Muscle layer of duodenum (tissue), 2 donors: ENCODE results near the gene RBMX2.
"Not testable (repeated sequence)": the region's sequence is repeated elsewhere in the genome, so short reads cannot be mapped to it uniquely, and the experiment has no call there.

ENCODE experiments used
- H3K27ac ChIP-seq: one replicate; pipeline ENCODE4 v1.7.0; 2013; ENCODE audit warnings: mild to moderate bottlenecking, low read length
- H3K27me3 ChIP-seq: one replicate; pipeline ENCODE4 v1.7.0; 2013; ENCODE audit warnings: low read depth, mild to moderate bottlenecking, control low read depth, low read length
- H3K36me3 ChIP-seq, 2 donors: one replicate each; pipeline ENCODE4 v1.7.0; 2013; ENCODE audit warnings: low read length in 2 of 2, control low read depth in 1 of 2, mild to moderate bottlenecking in 1 of 2; ENCODE audit not compliant: insufficient read depth in 2 of 2, control insufficient read depth in 1 of 2
- H3K4me1 ChIP-seq, 2 donors: one replicate each; pipeline ENCODE4 v1.7.0; 2013; ENCODE audit warnings: low read length in 2 of 2, mild to moderate bottlenecking in 2 of 2, control low read depth in 1 of 2, moderate library complexity in 1 of 2; ENCODE audit not compliant: insufficient read depth in 2 of 2, control insufficient read depth in 1 of 2
- H3K4me3 ChIP-seq, 2 donors: one replicate each; pipeline ENCODE4 v1.7.0; 2013; ENCODE audit warnings: low read length in 2 of 2, low read depth in 1 of 2, mild to moderate bottlenecking in 1 of 2
- H3K9me3 ChIP-seq, 2 donors: one replicate each; pipeline ENCODE4 v1.7.0; 2013; ENCODE audit warnings: low read length in 2 of 2, control low read depth in 1 of 2, mild to moderate bottlenecking in 1 of 2; ENCODE audit not compliant: control insufficient read depth in 1 of 2
- donor health status: healthy.

RBMX2 gene, protein sequence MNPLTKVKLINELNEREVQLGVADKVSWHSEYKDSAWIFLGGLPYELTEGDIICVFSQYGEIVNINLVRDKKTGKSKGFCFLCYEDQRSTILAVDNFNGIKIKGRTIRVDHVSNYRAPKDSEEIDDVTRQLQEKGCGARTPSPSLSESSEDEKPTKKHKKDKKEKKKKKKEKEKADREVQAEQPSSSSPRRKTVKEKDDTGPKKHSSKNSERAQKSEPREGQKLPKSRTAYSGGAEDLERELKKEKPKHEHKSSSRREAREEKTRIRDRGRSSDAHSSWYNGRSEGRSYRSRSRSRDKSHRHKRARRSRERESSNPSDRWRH

DNA sequence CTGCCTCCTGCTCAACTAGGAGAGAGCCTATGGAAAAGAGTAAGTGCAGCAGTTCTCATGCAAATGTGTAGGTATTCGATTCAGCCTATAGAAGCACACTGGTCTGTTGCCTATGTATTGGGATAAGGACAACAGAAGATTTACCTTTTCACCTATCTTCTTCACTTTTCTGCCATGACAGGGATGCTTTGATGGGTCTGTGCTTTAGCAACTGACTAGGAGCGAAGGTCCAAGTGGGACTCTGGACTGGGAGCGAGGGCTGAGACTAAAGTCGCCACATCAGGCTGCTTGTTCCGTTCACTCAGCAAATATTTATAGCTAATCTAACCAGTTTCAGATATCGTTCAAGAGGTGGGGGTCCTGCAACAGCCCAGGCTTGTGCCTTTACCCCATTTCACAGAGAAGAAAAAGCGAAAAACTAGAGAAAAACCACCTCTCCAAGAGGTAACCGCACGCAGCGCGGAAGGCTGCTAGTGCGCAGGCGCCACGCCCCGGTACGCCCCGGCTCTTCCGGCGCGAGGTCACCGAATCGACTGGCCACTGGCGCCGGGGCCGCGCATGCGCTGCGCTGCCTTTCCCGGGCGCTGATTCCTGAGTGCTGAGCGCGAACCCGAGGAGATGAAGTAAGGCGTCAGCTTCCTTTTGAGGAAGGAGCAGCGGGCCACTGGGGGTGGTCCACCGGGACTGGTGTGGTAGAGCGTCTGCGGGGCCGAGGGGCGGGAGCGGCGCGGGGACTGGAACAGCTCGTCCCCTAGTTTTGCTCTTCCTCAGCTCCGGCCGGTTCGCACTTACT, at the start of gene RBMX2:
TSS of gene RBMX2 (plus strand) at position 573 of the 793 bp plus-strand sequence. CDS start at position 619, 46 bp downstream.
- no peaks in the 10 kb centered on the region for H3K27me3 ChIP-seq
- H3K9me3 ChIP-seq, result no peaks in the 10 kb centered on the region
- peak within 1 kb of the TSS; percentile 75 to 90 for H3K4me3 ChIP-seq
- H3K36me3 ChIP-seq, result peaks cover 3 to 10% of the 10 kb centered on the region in 2 donors
- peak within 1 kb of the TSS; percentile 77 for H3K27ac ChIP-seq
- peaks cover 0 to 15% of the 10 kb centered on the region in 2 donors for H3K4me1 ChIP-seq

DNA sequence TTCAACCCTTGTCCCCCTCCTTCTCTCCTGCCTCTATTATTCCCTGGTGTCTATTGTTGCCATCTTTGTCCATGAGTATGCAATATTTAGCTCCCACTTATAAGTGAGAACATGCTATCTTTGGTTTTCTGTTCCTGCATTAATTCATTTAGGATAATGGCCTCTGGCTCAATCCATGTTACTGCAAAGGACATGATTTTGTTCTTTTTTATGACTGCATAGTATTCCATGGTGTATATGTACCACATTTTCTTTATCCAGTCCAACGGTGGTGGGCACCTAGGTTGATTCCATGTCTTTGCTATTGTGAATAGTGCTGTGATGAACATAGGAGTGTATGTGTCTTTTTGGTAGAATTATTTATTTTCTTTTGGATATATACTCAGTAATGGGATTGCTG, 49.7 kb upstream of the RBMX2 start:
- not testable (repeated sequence) for H3K4me1 ChIP-seq, H3K4me3 ChIP-seq, H3K9me3 ChIP-seq

DNA sequence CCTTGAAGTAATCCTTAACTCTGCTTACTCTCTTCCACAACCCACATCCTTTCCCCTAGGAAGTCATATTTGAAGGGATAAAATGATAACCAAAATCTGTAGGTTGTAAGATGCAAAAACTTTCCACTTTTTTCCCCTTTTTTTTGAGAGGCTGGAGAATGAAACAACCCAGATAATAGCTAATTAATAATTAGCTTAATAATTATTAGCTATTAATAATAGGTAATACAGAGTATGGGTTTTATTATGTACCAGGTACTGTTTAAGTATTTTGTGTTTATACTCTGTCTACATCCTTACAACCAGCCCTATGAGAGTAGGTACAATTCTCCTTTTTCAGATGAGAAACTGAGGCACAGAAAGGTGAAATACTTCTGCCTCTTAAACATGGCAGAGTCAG, 25.7 kb upstream of the RBMX2 start:
- Histone ChIP-seq H3K4me1 (no peaks in the 10 kb centered on the region), H3K27me3 (no peaks in the 10 kb centered on the region), H3K27ac (no peak overlapping the region), H3K9me3 (no peaks in the 10 kb centered on the region), H3K4me3 (no peak overlapping the region), H3K36me3 (peaks cover 0 to 8% of the 10 kb centered on the region in 2 donors)

More for the DNA sequence above, 49.7 kb upstream of the RBMX2 start:
- H3K36me3 ChIP-seq, H3K27me3 ChIP-seq, H3K27ac ChIP-seq: not testable (repeated sequence)

DNA sequence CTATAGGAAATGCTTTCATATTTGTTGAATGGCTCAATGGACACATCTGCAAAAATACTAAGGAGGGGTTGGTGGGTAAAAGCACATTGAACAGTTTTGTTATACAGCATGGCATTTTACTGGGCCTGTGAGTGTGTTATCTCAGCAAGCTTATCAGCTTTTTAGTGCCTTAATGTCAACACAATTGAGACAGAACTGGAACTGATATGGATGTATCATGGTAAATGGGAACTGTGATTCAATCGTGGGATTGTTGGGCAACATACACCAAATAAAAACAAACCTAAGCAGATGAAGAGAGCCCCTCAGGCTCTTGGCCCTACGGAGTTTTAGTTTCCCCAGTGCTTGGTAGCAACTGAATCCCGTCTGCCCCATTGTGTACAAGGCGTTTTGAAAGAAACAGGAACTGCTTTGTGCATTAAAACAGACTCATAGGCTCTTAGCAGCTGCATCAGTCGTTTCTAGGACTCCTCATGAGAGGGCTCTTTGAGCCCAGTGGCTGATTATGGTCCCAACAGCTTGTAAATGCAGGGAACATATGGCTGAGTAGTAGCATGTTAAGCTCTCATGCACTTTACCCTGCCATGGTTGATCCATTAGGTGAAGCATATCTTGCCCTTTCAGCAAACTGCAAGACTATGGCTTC, 23.6 kb upstream of the RBMX2 start:
- no peak overlapping the region for H3K4me3 ChIP-seq
- H3K27me3 ChIP-seq, result no peaks in the 10 kb centered on the region
- no peaks in the 10 kb centered on the region for H3K9me3 ChIP-seq
- no peak overlapping the region for H3K27ac ChIP-seq
- no peaks in the 10 kb centered on the region for H3K36me3 ChIP-seq
- H3K4me1 ChIP-seq, result no peaks in the 10 kb centered on the region

DNA sequence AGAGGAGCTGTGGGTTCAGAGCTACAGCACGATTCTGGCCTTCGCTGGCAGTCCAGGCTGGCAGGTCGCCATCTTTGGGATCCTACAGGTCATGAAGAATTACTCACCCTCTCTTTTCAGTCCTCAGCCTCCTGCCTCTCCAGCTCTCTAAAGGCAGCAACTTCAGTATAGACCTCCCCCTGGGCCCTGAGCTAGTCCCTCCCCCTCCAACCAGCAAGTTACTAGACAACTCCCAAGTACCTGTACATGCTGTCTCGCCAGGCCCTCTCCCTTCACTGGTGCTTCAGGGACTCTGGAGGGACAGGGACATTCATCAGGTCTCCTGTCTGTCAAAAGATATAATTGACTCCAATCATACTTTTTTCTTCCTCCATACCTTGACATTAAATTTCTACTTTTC, 16.3 kb upstream of the RBMX2 start, which contains the start of gene GPR119:
TSS of gene GPR119 (minus strand) at position 155 of the 400 bp plus-strand sequence. CDS start 227 bp downstream, outside the sequence.
- no peaks in the 10 kb centered on the region for H3K9me3 ChIP-seq
- no peaks in the 10 kb centered on the region for H3K27me3 ChIP-seq
- H3K36me3 ChIP-seq, result no peaks in the 10 kb centered on the region
- H3K4me1 ChIP-seq, result no peaks in the 10 kb centered on the region
- no peak within 1 kb of the TSS for H3K4me3 ChIP-seq
- H3K27ac ChIP-seq, result no peak within 1 kb of the TSS

DNA sequence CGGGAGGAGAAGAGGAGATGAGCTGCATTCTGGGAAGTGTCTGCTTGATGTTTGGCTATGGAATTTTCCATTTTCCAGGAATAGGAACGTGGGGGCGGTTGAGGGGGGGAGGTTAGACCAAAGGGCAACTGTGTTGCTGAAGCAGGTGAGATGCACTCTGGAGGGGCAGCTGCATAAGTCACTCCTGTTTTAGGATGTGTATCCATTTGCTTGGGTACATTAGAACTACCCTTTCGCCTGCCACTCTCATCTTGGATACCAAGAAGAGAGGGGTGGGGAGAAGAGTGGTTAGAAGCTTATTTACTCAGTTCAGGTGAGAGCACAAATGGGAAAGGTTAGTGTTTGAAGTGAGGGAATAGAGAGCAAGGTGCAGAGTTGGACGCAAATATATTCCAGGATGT, 15.4 kb upstream of the RBMX2 start:
- no peaks in the 10 kb centered on the region for H3K27me3 ChIP-seq
- H3K27ac ChIP-seq, result no peak overlapping the region
- no peaks in the 10 kb centered on the region for H3K36me3 ChIP-seq
- H3K9me3 ChIP-seq, result no peaks in the 10 kb centered on the region
- H3K4me1 ChIP-seq, result no peaks in the 10 kb centered on the region
- H3K4me3 ChIP-seq, result no peak overlapping the region

DNA sequence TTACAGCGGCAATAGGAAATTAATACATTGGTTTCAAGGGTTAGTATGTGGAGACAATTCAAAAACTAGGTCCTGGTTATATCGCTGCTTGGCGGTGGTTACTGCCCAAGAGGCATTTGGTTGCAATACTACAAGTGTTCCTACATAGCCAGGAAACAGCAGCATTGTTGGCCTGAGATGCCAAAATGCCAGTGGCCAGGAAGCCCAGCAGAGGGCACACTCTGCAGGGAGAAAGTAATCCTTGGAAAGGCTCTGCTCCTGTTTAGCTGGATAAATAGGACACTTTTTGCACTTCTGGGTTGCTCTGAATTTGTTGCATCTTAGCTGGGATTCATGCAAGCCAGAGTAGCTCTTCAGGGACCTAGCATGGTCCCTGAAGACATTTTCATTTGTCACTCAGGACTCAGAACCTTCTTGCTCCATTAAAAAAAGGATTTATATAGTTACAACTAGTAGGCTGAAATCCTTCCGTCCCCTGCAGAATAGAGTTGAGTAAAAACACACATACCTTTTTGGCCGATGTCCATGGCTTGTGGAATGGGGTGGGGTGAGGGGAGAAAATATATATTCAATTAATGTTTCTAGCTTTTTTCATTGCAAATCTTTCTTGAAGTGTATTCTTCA, 8.2 kb upstream of the RBMX2 start:
- Histone ChIP-seq H3K4me3 (no peak overlapping the region), H3K36me3 (no peaks in the 10 kb centered on the region), H3K9me3 (no peaks in the 10 kb centered on the region), H3K27me3 (no peaks in the 10 kb centered on the region), H3K27ac (no peak overlapping the region), H3K4me1 (no peaks in the 10 kb centered on the region)

DNA sequence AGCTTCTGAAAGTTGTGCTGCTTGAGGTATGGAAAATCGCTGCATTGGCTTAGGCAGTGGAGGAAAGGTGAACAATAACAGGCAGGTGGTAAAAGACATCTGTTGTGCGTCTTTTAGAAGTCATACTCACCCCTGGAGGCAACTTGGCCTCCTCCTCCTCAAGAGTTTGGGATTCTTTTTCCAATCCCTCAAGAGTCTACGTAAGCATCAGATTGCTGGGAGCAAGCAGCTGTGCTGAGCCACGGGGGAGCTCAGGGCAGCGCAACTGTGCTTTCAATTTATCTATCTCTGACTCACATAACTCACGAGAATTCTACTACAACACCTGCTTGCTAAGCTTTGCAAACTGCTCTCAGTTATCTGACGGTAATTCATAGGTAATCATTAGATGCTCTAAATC, 6.4 kb upstream of the RBMX2 start:
- Histone ChIP-seq H3K27me3 (no peaks in the 10 kb centered on the region), H3K4me1 (no peaks in the 10 kb centered on the region), H3K27ac (no peak overlapping the region), H3K9me3 (no peaks in the 10 kb centered on the region), H3K4me3 (no peak overlapping the region), H3K36me3 (no peaks in the 10 kb centered on the region)

DNA sequence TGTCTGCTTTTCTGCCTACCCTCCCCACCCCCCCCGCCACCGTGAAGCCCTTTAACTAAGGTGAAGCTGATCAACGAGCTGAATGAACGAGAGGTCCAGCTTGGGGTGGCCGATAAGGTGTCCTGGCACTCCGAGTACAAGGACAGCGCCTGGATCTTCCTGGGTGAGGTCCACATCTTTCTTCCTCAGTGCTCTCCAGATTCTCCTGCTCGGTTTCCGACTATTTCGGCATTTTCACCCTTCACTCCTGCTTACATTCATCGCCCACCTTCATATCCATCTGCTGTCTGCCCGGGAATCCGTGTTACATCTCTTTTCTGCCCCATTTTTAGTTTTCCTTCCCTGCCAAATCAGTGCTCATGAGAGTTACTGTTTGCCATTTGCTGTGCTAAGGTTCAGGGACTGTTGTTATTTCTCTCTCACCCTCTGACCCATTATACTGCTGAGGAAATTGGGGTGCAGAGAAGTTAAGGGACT, 459 bp downstream of the RBMX2 start:
- H3K4me1 ChIP-seq, result peaks cover 0 to 15% of the 10 kb centered on the region in 2 donors
- peaks cover 3 to 10% of the 10 kb centered on the region in 2 donors for H3K36me3 ChIP-seq
- no peaks in the 10 kb centered on the region for H3K9me3 ChIP-seq
- peak overlapping the region; percentile 51 for H3K27ac ChIP-seq
- H3K4me3 ChIP-seq, result peak overlapping the region; percentile 75 to 90
- H3K27me3 ChIP-seq, result no peaks in the 10 kb centered on the region

DNA sequence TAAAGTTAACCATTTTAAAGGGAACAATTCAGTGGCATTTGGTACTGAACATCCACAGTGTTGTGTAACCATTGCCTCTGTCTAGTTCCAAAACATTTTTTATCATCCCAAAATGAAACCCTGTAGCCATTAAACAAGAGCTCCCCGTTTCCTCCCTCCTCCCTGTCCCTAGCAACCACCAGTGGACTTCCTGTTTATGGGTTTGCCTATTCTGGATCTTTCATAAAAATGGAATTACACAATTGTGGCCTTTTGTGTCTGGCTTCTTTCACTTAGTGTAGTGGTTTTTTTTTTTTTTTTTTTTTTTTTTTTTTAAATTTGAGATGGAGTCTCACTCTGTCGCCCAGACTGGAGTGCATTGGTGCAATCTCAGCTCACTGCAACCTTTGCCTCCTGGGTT, 11.6 kb downstream of the RBMX2 start:
- H3K4me3 ChIP-seq, result no peak overlapping the region
- H3K4me1 ChIP-seq, result no peaks in the 10 kb centered on the region
- no peaks in the 10 kb centered on the region for H3K27me3 ChIP-seq
- no peaks in the 10 kb centered on the region for H3K9me3 ChIP-seq
- peaks cover 18 to 35% of the 10 kb centered on the region in 2 donors for H3K36me3 ChIP-seq
- no peak overlapping the region for H3K27ac ChIP-seq

DNA sequence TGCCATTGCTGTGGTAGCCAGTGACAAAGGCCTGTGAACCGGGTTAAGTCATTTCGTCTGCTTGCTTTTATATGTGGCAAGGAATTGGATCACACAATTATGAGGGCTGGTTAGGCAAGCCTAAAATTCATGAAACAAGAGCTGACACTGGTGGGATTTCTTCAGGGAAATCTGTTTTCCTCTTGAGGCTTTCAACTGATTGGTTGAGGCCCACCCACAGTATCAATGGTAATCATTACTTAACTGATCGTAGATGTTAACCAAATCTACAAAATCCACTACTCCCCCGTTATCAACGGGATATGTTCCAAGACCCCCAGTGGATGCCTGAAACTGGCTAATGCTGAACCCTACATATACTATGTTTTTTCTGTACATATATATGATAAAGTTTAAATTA, 13.0 kb downstream of the RBMX2 start:
- Histone ChIP-seq H3K9me3 (no peaks in the 10 kb centered on the region), H3K4me3 (no peak overlapping the region), H3K27ac (no peak overlapping the region), H3K4me1 (no peaks in the 10 kb centered on the region), H3K27me3 (no peaks in the 10 kb centered on the region), H3K36me3 (peaks cover 11 to 26% of the 10 kb centered on the region in 2 donors)
